HepG2 (cell line): ENCODE data around the gene PPM1M. TPM values are rescaled to one million over a fixed set of nuclear protein-coding genes. Genes with fewer than 3 reads are reported as not detected.

Experiments
- CREB3 ChIP-seq: sonication (generic); formaldehyde crosslinking; IDR thresholded peaks from 2 replicates; pipeline ENCODE4 v1.5.0; 2020; ENCODE audit warnings: missing genetic modification reagents
- FOXA3 ChIP-seq: IDR thresholded peaks from 2 replicates; pipeline ENCODE4 v1.6.1; 2016; ENCODE audit warnings: missing genetic modification reagents, missing compliant biosample characterization
- HDAC2 ChIP-seq: sonication (generic); formaldehyde crosslinking; IDR thresholded peaks from 2 replicates; pipeline ENCODE4 v1.4.0; 2020; ENCODE audit warnings: missing genetic modification reagents
- HNF4A ChIP-seq: sonication (generic); formaldehyde crosslinking; IDR thresholded peaks from 2 replicates; pipeline ENCODE4 v1.4.0; 2020; ENCODE audit warnings: missing genetic modification reagents
- HNRNPK ChIP-seq: fragments of 200-400 bp; formaldehyde crosslinking; IDR thresholded peaks from 2 replicates; pipeline ENCODE4 v1.6.1; 2018; ENCODE audit warnings: low read length, low read depth, moderate library complexity, mild to moderate bottlenecking; ENCODE audit not compliant: poor library complexity, severe bottlenecking
- KLF6 ChIP-seq: IDR thresholded peaks from 2 replicates; pipeline ENCODE4 v1.8.0; 2016; ENCODE audit warnings: missing biosample characterization, missing genetic modification reagents
- NR0B2 ChIP-seq: sonication (generic); formaldehyde crosslinking; IDR thresholded peaks from 2 replicates; pipeline ENCODE4 v1.4.0; 2020; ENCODE audit warnings: mild to moderate bottlenecking, missing genetic modification reagents
- NR2F1 ChIP-seq, 2 experiments: fragments of 450-650 bp in 1 of 2; formaldehyde crosslinking in 1 of 2; IDR thresholded peaks; 2 replicates each; pipeline versions ENCODE4 v1.5.0 to v1.6.1; 2016 to 2020; ENCODE audit warnings: mild to moderate bottlenecking in 1 of 2, missing compliant biosample characterization in 1 of 2, missing genetic modification reagents in 1 of 2, moderate library complexity in 1 of 2
- POLR2A ChIP-seq, 2 experiments: IDR thresholded peaks; 2 replicates each; pipeline ENCODE4 v1.6.1; 2011; ENCODE audit warnings: low read depth in 2 of 2, low read length in 2 of 2, mild to moderate bottlenecking in 1 of 2, moderate library complexity in 1 of 2; ENCODE audit not compliant: insufficient read depth in 1 of 2
- TCF7 ChIP-seq: sonication (generic); IDR thresholded peaks from 2 replicates; pipeline ENCODE4 v1.6.1; 2016; ENCODE audit warnings: antibody characterized with exemption, low read depth
- ZNF18 ChIP-seq: sonication (generic); formaldehyde crosslinking; IDR thresholded peaks from 2 replicates; pipeline ENCODE4 v1.8.0; 2022; ENCODE audit warnings: mild to moderate bottlenecking, missing genetic modification reagents; ENCODE audit not compliant: insufficient replicate concordance
- ZNF350 ChIP-seq: sonication (generic); formaldehyde crosslinking; IDR thresholded peaks from 2 replicates; pipeline ENCODE4 v1.4.0; 2020; ENCODE audit warnings: mild to moderate bottlenecking, low read depth, missing genetic modification reagents, borderline replicate concordance
- ZNF773 ChIP-seq: sonication (generic); formaldehyde crosslinking; IDR thresholded peaks from 2 replicates; pipeline ENCODE4 v1.4.0; 2020; ENCODE audit warnings: missing genetic modification reagents, borderline replicate concordance
- ZNF83 ChIP-seq: sonication (generic); formaldehyde crosslinking; IDR thresholded peaks from 2 replicates; pipeline ENCODE4 v1.4.0; 2020; ENCODE audit warnings: missing genetic modification reagents, mild to moderate bottlenecking, borderline replicate concordance
- polyA plus RNA-seq, 8 experiments: library from polyadenylated mRNA; depleted of rRNA in 3 of 8; stranded (reverse) in 7 of 8; unstranded in 1 of 8; fragments of >200 nt; fragmentation: Illumina TruSeq in 4 of 8; extraction: Trizol in 4 of 8; gene quantifications; 2 replicates each; pipeline versions ENCODE4 v1.2.1 to v1.2.3, GENCODE V29; 2011 to 2016; ENCODE audit warnings: low read depth in 4 of 8, missing spikeins in 1 of 8, mixed read lengths in 1 of 8; ENCODE audit not compliant: insufficient read depth in 1 of 8
- total RNA-seq, 5 experiments: library from RNA; depleted of rRNA; stranded (reverse); fragments of >200 nt; fragmentation: Illumina TruSeq; extraction: Trizol; gene quantifications; 2 replicates each; pipeline ENCODE4 v1.2.3, GENCODE V29; 2016; ENCODE audit warnings: low read depth in 1 of 5
- TF ChIP-seq, protein P1 (sequence below): sonication (generic); formaldehyde crosslinking; IDR thresholded peaks from 2 replicates; pipeline ENCODE4 v1.4.0; 2020; ENCODE audit warnings: mild to moderate bottlenecking, missing genetic modification reagents
- TF ChIP-seq, protein P2 (sequence below): sonication (generic); formaldehyde crosslinking; conservative IDR thresholded peaks from 2 replicates; pipeline ENCODE4 v1.4.0; 2020; ENCODE audit warnings: missing genetic modification reagents
- TF ChIP-seq, protein P3 (sequence below): sonication (generic); formaldehyde crosslinking; IDR thresholded peaks from 2 replicates; pipeline ENCODE4 v1.5.0; 2020; ENCODE audit warnings: mild to moderate bottlenecking, missing genetic modification reagents, moderate library complexity

The PPM1M gene
- total and polyA plus RNA-seq, 2 of the 13 experiments (the other 11 are each of a cell fraction or from before 2014, with no cell fraction given), result 2.5 to 5.9 TPM

DNA sequence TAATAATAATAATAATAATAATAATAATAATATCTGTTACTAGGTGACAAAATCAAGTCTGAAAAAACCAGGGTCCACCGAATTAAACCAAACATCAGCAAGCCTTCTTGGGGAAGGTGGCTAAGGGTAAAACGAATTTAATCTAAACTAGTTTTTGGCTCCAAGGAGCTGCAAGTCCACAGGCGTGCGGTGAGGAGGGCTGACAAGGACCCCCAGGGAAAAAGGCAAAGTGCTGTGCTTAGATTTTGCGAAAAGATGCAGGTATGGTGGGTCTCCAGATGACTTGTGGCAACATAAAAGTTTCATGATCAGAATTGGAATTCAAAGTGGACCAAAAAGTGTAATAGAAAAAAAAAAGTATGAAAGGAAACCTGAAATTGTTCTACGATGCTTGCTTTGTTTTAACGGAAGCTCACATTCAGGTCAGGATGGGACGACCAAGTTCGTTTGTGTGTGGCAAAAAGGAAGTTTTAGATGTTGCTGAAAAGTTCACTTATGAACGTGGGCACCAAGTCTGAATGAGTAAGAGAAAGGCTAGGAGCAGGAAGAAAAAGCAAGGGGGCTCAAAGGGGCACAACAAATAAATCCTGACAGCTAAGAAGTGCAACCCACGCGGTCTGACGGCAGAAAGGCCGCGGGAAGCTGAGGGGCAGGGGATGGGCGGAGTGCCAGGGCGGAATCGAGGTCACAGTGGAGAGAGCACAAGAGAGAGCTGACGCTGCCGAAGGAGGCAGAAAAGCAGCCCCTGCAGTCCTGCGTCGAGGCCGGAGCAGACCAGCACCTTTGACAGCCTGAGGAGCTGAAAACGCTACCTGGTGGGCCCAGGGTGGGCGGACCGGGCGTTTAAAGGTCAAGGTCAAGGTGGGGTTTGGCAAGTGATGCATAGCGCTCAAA lies 31.8 kb downstream of the PPM1M start (continued):
- TF ChIP-seq HNF4A (CRISPR knock-in tag), result peak; percentile 53; the same call in 1 of the 2 replicates
- TF ChIP-seq, protein P1, sequence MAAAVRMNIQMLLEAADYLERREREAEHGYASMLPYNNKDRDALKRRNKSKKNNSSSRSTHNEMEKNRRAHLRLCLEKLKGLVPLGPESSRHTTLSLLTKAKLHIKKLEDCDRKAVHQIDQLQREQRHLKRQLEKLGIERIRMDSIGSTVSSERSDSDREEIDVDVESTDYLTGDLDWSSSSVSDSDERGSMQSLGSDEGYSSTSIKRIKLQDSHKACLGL (CRISPR knock-in tag), result peak; percentile 56; the same call in 1 of the 2 replicates
- peak; percentile 64 to 65 for TF ChIP-seq POLR2A (IDR thresholded peaks at IDR 0.05; ENCODE audit: insufficient read depth in 1 of 2, low read depth in 2 of 2, low read length in 2 of 2)
- TF ChIP-seq ZNF83, result no peak
- no peak for TF ChIP-seq KLF6
- no peak for TF ChIP-seq ZNF18 (CRISPR knock-in tag)
- no peak for TF ChIP-seq FOXA3 (CRISPR knock-in tag)
- TF ChIP-seq NR2F1 (CRISPR knock-in tag; IDR thresholded peaks at IDR 0.05), result peak in 1 of 2 experiments; percentile 84; a peak in 2 of 4 replicates
- no peak for TF ChIP-seq TCF7
- TF ChIP-seq, protein P2, sequence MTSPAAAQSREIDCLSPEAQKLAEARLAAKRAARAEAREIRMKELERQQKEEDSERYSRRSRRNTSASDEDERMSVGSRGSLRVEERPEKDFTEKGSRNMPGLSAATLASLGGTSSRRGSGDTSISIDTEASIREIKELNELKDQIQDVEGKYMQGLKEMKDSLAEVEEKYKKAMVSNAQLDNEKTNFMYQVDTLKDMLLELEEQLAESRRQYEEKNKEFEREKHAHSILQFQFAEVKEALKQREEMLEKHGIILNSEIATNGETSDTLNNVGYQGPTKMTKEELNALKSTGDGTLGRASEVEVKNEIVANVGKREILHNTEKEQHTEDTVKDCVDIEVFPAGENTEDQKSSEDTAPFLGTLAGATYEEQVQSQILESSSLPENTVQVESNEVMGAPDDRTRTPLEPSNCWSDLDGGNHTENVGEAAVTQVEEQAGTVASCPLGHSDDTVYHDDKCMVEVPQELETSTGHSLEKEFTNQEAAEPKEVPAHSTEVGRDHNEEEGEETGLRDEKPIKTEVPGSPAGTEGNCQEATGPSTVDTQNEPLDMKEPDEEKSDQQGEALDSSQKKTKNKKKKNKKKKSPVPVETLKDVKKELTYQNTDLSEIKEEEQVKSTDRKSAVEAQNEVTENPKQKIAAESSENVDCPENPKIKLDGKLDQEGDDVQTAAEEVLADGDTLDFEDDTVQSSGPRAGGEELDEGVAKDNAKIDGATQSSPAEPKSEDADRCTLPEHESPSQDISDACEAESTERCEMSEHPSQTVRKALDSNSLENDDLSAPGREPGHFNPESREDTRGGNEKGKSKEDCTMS (CRISPR knock-in tag), result no peak
- TF ChIP-seq NR0B2 (CRISPR knock-in tag), result peak; percentile 28; the same call in 1 of the 2 replicates
- no peak for TF ChIP-seq ZNF350 (CRISPR knock-in tag)
- no peak for TF ChIP-seq ZNF773
- TF ChIP-seq, protein P3, sequence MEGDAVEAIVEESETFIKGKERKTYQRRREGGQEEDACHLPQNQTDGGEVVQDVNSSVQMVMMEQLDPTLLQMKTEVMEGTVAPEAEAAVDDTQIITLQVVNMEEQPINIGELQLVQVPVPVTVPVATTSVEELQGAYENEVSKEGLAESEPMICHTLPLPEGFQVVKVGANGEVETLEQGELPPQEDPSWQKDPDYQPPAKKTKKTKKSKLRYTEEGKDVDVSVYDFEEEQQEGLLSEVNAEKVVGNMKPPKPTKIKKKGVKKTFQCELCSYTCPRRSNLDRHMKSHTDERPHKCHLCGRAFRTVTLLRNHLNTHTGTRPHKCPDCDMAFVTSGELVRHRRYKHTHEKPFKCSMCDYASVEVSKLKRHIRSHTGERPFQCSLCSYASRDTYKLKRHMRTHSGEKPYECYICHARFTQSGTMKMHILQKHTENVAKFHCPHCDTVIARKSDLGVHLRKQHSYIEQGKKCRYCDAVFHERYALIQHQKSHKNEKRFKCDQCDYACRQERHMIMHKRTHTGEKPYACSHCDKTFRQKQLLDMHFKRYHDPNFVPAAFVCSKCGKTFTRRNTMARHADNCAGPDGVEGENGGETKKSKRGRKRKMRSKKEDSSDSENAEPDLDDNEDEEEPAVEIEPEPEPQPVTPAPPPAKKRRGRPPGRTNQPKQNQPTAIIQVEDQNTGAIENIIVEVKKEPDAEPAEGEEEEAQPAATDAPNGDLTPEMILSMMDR (CRISPR knock-in tag), result no peak
- TF ChIP-seq HDAC2, result no peak
- TF ChIP-seq CREB3 (CRISPR knock-in tag), result no peak
- no peak for TF ChIP-seq HNRNPK
